SU-DHL-6 (cell line): ENCODE data around the gene SNX14.

Experiments used
- H2AFZ ChIP-seq: fragments of 200-600 bp; sonication (generic); 2 replicates; pipeline ENCODE4 v1.6.1; 2014; ENCODE audit warnings: low read depth, mild to moderate bottlenecking, moderate library complexity, mixed read lengths, antibody characterized with exemption, low read length; ENCODE audit not compliant: severe bottlenecking
- H3F3A ChIP-seq: fragments of 200-600 bp; shearing (Covaris generic); 2 replicates; pipeline ENCODE4 v1.6.0; 2016; ENCODE audit warnings: antibody characterized with exemption, mild to moderate bottlenecking; ENCODE audit not compliant: insufficient read depth
- H3K27ac ChIP-seq: fragments of 200-600 bp; sonication (generic); 2 replicates; pipeline ENCODE4 v1.5.1; 2016; ENCODE audit warnings: low read depth, mild to moderate bottlenecking, low read length, moderate library complexity, mixed read lengths
- H3K27me3 ChIP-seq: fragments of 200-600 bp; sonication (generic), shearing (Covaris generic); 2 replicates; pipeline ENCODE4 v1.6.0; 2014; ENCODE audit warnings: mild to moderate bottlenecking, low read length
- H3K36me3 ChIP-seq: fragments of 200-600 bp; sonication (generic); 2 replicates; pipeline ENCODE4 v1.6.1; 2014; ENCODE audit warnings: mild to moderate bottlenecking, low read length, mixed read lengths
- H3K4me2 ChIP-seq: fragments of 300-600, 200-600 bp; shearing (Covaris generic), sonication (generic); 2 replicates; pipeline ENCODE4 v1.6.0; 2014; ENCODE audit warnings: low read length, low read depth, mild to moderate bottlenecking; ENCODE audit not compliant: poor library complexity, severe bottlenecking
- H3K4me3 ChIP-seq: fragments of 200-600 bp; sonication (generic); 2 replicates; pipeline ENCODE4 v1.5.1; 2014; ENCODE audit warnings: antibody characterized with exemption, low read length, mild to moderate bottlenecking, mixed read lengths; ENCODE audit not compliant: insufficient read depth, poor library complexity, severe bottlenecking
- H3K79me2 ChIP-seq: fragments of 200-600 bp; sonication (generic); 2 replicates; pipeline ENCODE4 v1.6.1; 2014; ENCODE audit warnings: mild to moderate bottlenecking, low read length, moderate library complexity; ENCODE audit not compliant: insufficient read depth
- H3K9ac ChIP-seq: fragments of 200-600 bp; sonication (generic); 2 replicates; pipeline ENCODE4 v1.7.0; 2014; ENCODE audit warnings: mild to moderate bottlenecking, low read length
- H3K9me2 ChIP-seq: fragments of 200-600 bp; sonication (generic); replicated peaks from 2 replicates; pipeline ENCODE4 v1.6.1; 2014; ENCODE audit warnings: low read length; ENCODE audit not compliant: insufficient read depth
- H3K9me3 ChIP-seq: fragments of 200-600 bp; sonication (generic); 2 replicates; pipeline ENCODE4 v1.6.1; 2014; ENCODE audit warnings: low read length, mixed read lengths; ENCODE audit not compliant: insufficient read depth
- H4K20me1 ChIP-seq: fragments of 200-600 bp; sonication (generic); 2 replicates; pipeline ENCODE4 v1.6.1; 2014; ENCODE audit warnings: low read depth, mild to moderate bottlenecking, antibody characterized with exemption, low read length, moderate library complexity, mixed read lengths
- CTCF ChIP-seq: fragments of 200-600 bp; sonication (generic); IDR thresholded peaks from one replicate; pipeline ENCODE4 v1.5.1; 2017; ENCODE audit warnings: antibody characterized with exemption, mild to moderate bottlenecking, low read length, moderate library complexity; ENCODE audit not compliant: insufficient read depth, poor library complexity, severe bottlenecking
- EZH2phosphoT487 ChIP-seq: fragments of 200-600 bp; sonication (generic), shearing (Covaris generic); conservative IDR thresholded peaks from 2 replicates; pipeline ENCODE4 v1.6.1; 2018; ENCODE audit warnings: mild to moderate bottlenecking, antibody characterized with exemption, low read length, moderate library complexity, mixed read lengths

Gene SNX14

GRCh38 chr6:85496856-85497255, 96.8 kb downstream of the SNX14 start:
- Histone ChIP-seq H3K36me3 (no peaks in the 10 kb centered on the region), H3K27me3 (no peaks in the 10 kb centered on the region), H3K79me2 (no peaks in the 10 kb centered on the region), H3K9ac (no peak overlapping the region), H3K9me3 (no peaks in the 10 kb centered on the region), H4K20me1 (no peaks in the 10 kb centered on the region), H2AFZ (no peak overlapping the region), H3K4me2 (no peak overlapping the region), H3K9me2 (no peaks in the 10 kb centered on the region), H3K27ac (no peak overlapping the region), H3K4me3 (no peak overlapping the region), H3F3A (no peaks in the 10 kb centered on the region)
- TF ChIP-seq EZH2phosphoT487, result no peak
- no peak for TF ChIP-seq CTCF

GRCh38 chr6:85496009-85496579, 97.6 kb downstream of the SNX14 start:
- no peaks in the 10 kb centered on the region for H3K79me2 ChIP-seq
- H3K36me3 ChIP-seq, result no peaks in the 10 kb centered on the region
- no peak overlapping the region for H3K4me2 ChIP-seq

GRCh38 chr6:85494547-85495536, 98.8 kb downstream of the SNX14 start:
- Histone ChIP-seq H3K9ac (no peak overlapping the region), H3K4me2 (no peak overlapping the region), H3K36me3 (no peaks in the 10 kb centered on the region), H2AFZ (no peak overlapping the region), H3K27me3 (no peaks in the 10 kb centered on the region), H3K9me2 (no peaks in the 10 kb centered on the region), H3K9me3 (no peaks in the 10 kb centered on the region), H3F3A (no peaks in the 10 kb centered on the region), H3K27ac (no peak overlapping the region), H4K20me1 (no peaks in the 10 kb centered on the region), H3K79me2 (no peaks in the 10 kb centered on the region), H3K4me3 (no peak overlapping the region)
- TF ChIP-seq CTCF (no peak), EZH2phosphoT487 (no peak)

More at GRCh38 chr6:85496009-85496579, 97.6 kb downstream of the SNX14 start:
- Histone ChIP-seq H3K4me3 (no peak overlapping the region), H3K27ac (no peak overlapping the region), H2AFZ (no peak overlapping the region), H3K27me3 (no peaks in the 10 kb centered on the region), H3K9me3 (no peaks in the 10 kb centered on the region), H3K9ac (no peak overlapping the region), H3F3A (no peaks in the 10 kb centered on the region), H3K9me2 (no peaks in the 10 kb centered on the region), H4K20me1 (no peaks in the 10 kb centered on the region)
- no peak for TF ChIP-seq EZH2phosphoT487
- no peak for TF ChIP-seq CTCF
